HEK293 (cell line): ENCODE results near the gene RPGRIP1L.
"Not testable (repeated sequence)": the region's sequence is repeated elsewhere in the genome, so short reads cannot be mapped to it uniquely, and the experiment has no call there.

Experiments
- CTCF ChIP-seq: fragments of 450-650 bp; formaldehyde crosslinking; IDR thresholded peaks from 2 replicates; pipeline ENCODE4 v1.5.1; 2016; ENCODE audit warnings: missing biosample characterization, missing genetic modification characterization
- PRDM4 ChIP-seq: fragments of 450-650 bp; formaldehyde crosslinking; IDR thresholded peaks from 2 replicates; pipeline ENCODE4 v1.5.1; 2017; ENCODE audit warnings: missing biosample characterization, missing genetic modification characterization
- TCF7L2 ChIP-seq: IDR thresholded peaks from 2 replicates; pipeline ENCODE4 v1.6.1; 2011; ENCODE audit warnings: low read depth, mild to moderate bottlenecking, inconsistent platforms, low read length, moderate library complexity, borderline replicate concordance
- ZBTB11 ChIP-seq: fragments of 450-650 bp; formaldehyde crosslinking; conservative IDR thresholded peaks from 2 replicates; pipeline ENCODE4 v1.5.1; 2016; ENCODE audit warnings: low read depth, missing biosample characterization, missing genetic modification characterization
- ZNF433 ChIP-seq: fragments of 450-650 bp; formaldehyde crosslinking; IDR thresholded peaks from 2 replicates; pipeline ENCODE4 v1.5.1; 2016; ENCODE audit warnings: missing biosample characterization, missing genetic modification characterization, low read depth
- ZNF776 ChIP-seq: fragments of 450-650 bp; formaldehyde crosslinking; IDR thresholded peaks from 2 replicates; pipeline ENCODE4 v1.5.0; 2017; ENCODE audit warnings: missing biosample characterization, missing genetic modification characterization, borderline replicate concordance
- ZSCAN16 ChIP-seq: fragments of 450-650 bp; formaldehyde crosslinking; IDR thresholded peaks from 2 replicates; pipeline ENCODE4 v1.5.1; 2016; ENCODE audit warnings: missing biosample characterization, missing genetic modification characterization
- TF ChIP-seq, protein P1 (sequence below): sonication (generic); formaldehyde crosslinking; IDR thresholded peaks from 2 replicates; pipeline ENCODE4 v1.8.1; 2022; ENCODE audit warnings: mild to moderate bottlenecking, moderate library complexity, missing genetic modification reagents

GRCh38 chr16:53685334-53685733, 18.3 kb downstream of the RPGRIP1L start:
- TF ChIP-seq, protein P1, sequence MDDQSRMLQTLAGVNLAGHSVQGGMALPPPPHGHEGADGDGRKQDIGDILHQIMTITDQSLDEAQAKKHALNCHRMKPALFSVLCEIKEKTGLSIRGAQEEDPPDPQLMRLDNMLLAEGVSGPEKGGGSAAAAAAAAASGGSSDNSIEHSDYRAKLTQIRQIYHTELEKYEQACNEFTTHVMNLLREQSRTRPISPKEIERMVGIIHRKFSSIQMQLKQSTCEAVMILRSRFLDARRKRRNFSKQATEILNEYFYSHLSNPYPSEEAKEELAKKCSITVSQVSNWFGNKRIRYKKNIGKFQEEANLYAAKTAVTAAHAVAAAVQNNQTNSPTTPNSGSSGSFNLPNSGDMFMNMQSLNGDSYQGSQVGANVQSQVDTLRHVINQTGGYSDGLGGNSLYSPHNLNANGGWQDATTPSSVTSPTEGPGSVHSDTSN (CRISPR knock-in tag): not testable (repeated sequence)
- TF ChIP-seq CTCF (tag by site-specific recombination); TCF7L2; ZBTB11 (tag by site-specific recombination); ZSCAN16 (tag by site-specific recombination); ZNF776 (tag by site-specific recombination); ZNF433 (tag by site-specific recombination); PRDM4: not testable (repeated sequence)
